Activated T-cell treated with anti-CD3 and anti-CD28 coated beads for 4 hours (primary cell): ENCODE measurements around the gene LRRC10.
"Not testable (repeated sequence)": the region's sequence is repeated elsewhere in the genome, so short reads cannot be mapped to it uniquely, and the experiment has no call there.

ENCODE experiments used
- DNase-seq: peaks from one replicate; pipeline ENCODE4 v3.0.0-alpha.2; 2020

LRRC10 gene

GRCh38 chr12:69616025-69616424, 5.3 kb upstream of the LRRC10 start:
- no peak for DNase-seq

- DNase-seq, result no peak
Measured at GRCh38 chr12:69613351-69613750, 2.6 kb upstream of the LRRC10 start.

GRCh38 chr12:69610126-69610525, 581 bp downstream of the LRRC10 start:
- DNase-seq, result no peak

- no peak for DNase-seq
Measured at GRCh38 chr12:69608114-69608513, 2.6 kb downstream of the LRRC10 start.

GRCh38 chr12:69604275-69604674, 6.4 kb downstream of the LRRC10 start:
- DNase-seq, result not testable (repeated sequence)

GRCh38 chr12:69603556-69603955, 7.2 kb downstream of the LRRC10 start:
- DNase-seq, result not testable (repeated sequence)

- DNase-seq, result no peak
Measured at GRCh38 chr12:69602954-69603353, 7.8 kb downstream of the LRRC10 start.

- DNase-seq, result no peak
Measured at GRCh38 chr12:69601962-69602685, 8.6 kb downstream of the LRRC10 start.

- no peak for DNase-seq
Measured at GRCh38 chr12:69600804-69601203, 9.9 kb downstream of the LRRC10 start.

- DNase-seq, result no peak
Measured at GRCh38 chr12:69598174-69598753, 12.4 kb downstream of the LRRC10 start.

- DNase-seq, result no peak
Measured at GRCh38 chr12:69595689-69596088, 15.0 kb downstream of the LRRC10 start.

- DNase-seq, result no peak
Measured at GRCh38 chr12:69589082-69589481, 21.6 kb downstream of the LRRC10 start.

GRCh38 chr12:69588527-69588926, 22.2 kb downstream of the LRRC10 start:
- DNase-seq, result no peak

- peak; percentile 94 for DNase-seq
Measured at GRCh38 chr12:69585189-69586062, 25.3 kb downstream of the LRRC10 start, which contains the start of gene CCT2. TSS of gene CCT2 (plus strand) at chr12:69585459. CDS start at chr12:69585522, 63 bp downstream.

GRCh38 chr12:69583203-69583602, 27.5 kb downstream of the LRRC10 start:
- DNase-seq, result no peak

GRCh38 chr12:69580074-69580473, 30.6 kb downstream of the LRRC10 start:
- no peak for DNase-seq

GRCh38 chr12:69579029-69579428, 31.7 kb downstream of the LRRC10 start:
- no peak for DNase-seq

- DNase-seq, result no peak
Measured at GRCh38 chr12:69578283-69578682, 32.4 kb downstream of the LRRC10 start.

GRCh38 chr12:69575346-69575745, 35.4 kb downstream of the LRRC10 start:
- no peak for DNase-seq

- DNase-seq, result peak; percentile 42
Measured at GRCh38 chr12:69570545-69571399, 39.9 kb downstream of the LRRC10 start.

GRCh38 chr12:69570000-69570516, 40.6 kb downstream of the LRRC10 start:
- DNase-seq, result no peak

GRCh38 chr12:69569236-69569635, 41.5 kb downstream of the LRRC10 start:
- no peak for DNase-seq
